SK-N-SH (cell line): ENCODE results near the gene LRMDA. TPM values are rescaled to one million over a fixed set of nuclear protein-coding genes. Genes with fewer than 3 reads are reported as not detected.

Experiments
- CTCF ChIA-PET: fragments of 300-600, 350-600 bp; formaldehyde crosslinking; extraction: SDS; loops from one replicate; lab custom pipeline; 2021; lab: Yijun Ruan, JAX
- POLR2A ChIA-PET: fragments of 350-600 bp; sonication (Branson Sonifier 250); formaldehyde crosslinking; extraction: SDS; loops from one replicate; lab custom pipeline; 2020; ENCODE audit warnings: antibody characterized with exemption, inconsistent platforms; lab: Yijun Ruan, JAX
- DNase-seq: peaks from one replicate; pipeline ENCODE4 v3.0.0; 2012
- H2AFZ ChIP-seq: fragments of 200-600 bp; sonication (generic); 2 replicates; pipeline ENCODE4 v1.8.1; 2016; ENCODE audit warnings: antibody characterized with exemption, mild to moderate bottlenecking, low read depth
- H3F3A ChIP-seq: fragments of 200-600 bp; sonication (generic); replicated peaks from 2 replicates; pipeline ENCODE3; 2016; ENCODE audit warnings: antibody characterized with exemption, mild to moderate bottlenecking; ENCODE audit not compliant: insufficient read depth
- H3K27ac ChIP-seq, 2 experiments: fragments of 200-500 bp in 1 of 2; fragments of 200-600 bp in 1 of 2; sonication (Bioruptor generic) in 1 of 2; sonication (generic), shearing (Covaris generic) in 1 of 2; 2 replicates each; pipeline versions ENCODE4 v1.5.1 to v1.6.1; 2014 to 2016; ENCODE audit warnings: low read depth in 2 of 2, inconsistent platforms in 1 of 2, low read length in 1 of 2, mild to moderate bottlenecking in 1 of 2, mixed read lengths in 1 of 2
- H3K27me3 ChIP-seq: fragments of 200-600 bp; sonication (generic), shearing (Covaris generic); 2 replicates; pipeline ENCODE4 v1.6.1; 2016; ENCODE audit warnings: mixed run types; ENCODE audit not compliant: insufficient read depth
- H3K36me3 ChIP-seq, 2 experiments: fragments of 200-500 bp in 1 of 2; fragments of 200-600 bp in 1 of 2; sonication (Bioruptor generic) in 1 of 2; sonication (generic) in 1 of 2; replicated peaks in 1 of 2; 2 replicates each; pipeline versions ENCODE3 to v1.5.1; 2014 to 2016; ENCODE audit warnings: low read length in 1 of 2, mild to moderate bottlenecking in 1 of 2; ENCODE audit not compliant: insufficient read depth in 2 of 2, control insufficient read depth in 1 of 2
- H3K4me1 ChIP-seq, 2 experiments: fragments of 200-500 bp in 1 of 2; fragments of 200-600 bp in 1 of 2; sonication (Bioruptor generic) in 1 of 2; sonication (generic), shearing (Covaris generic) in 1 of 2; 2 replicates each; pipeline versions ENCODE4 v1.5.1 to v1.6.1; 2014 to 2016; ENCODE audit warnings: low read depth in 1 of 2, low read length in 1 of 2, mixed run types in 1 of 2; ENCODE audit not compliant: insufficient read depth in 2 of 2, control insufficient read depth in 1 of 2
- H3K4me2 ChIP-seq: fragments of 200-600 bp; sonication (generic), shearing (Covaris generic); 2 replicates; pipeline ENCODE4 v1.6.1; 2017; ENCODE audit warnings: mixed run types
- H3K4me3 ChIP-seq, 2 experiments: fragments of 200-500 bp in 1 of 2; fragments of 200-600 bp in 1 of 2; sonication (Bioruptor generic) in 1 of 2; sonication (generic), shearing (Covaris generic) in 1 of 2; 2 replicates each; pipeline versions ENCODE4 v1.5.1 to v1.8.1; 2014 to 2016; ENCODE audit warnings: low read depth in 2 of 2, inconsistent platforms in 1 of 2, low read length in 1 of 2, mild to moderate bottlenecking in 1 of 2, mixed read lengths in 1 of 2, moderate library complexity in 1 of 2
- H3K79me2 ChIP-seq: fragments of 200-600 bp; sonication (generic); 2 replicates; pipeline ENCODE4 v1.8.1; 2017; ENCODE audit warnings: mild to moderate bottlenecking; ENCODE audit not compliant: insufficient read depth
- H3K9ac ChIP-seq: fragments of 200-600 bp; sonication (generic); 2 replicates; pipeline ENCODE4 v1.6.1; 2017; ENCODE audit warnings: mixed run types
- H3K9me2 ChIP-seq: fragments of 200-600 bp; sonication (generic); 2 replicates; pipeline ENCODE4 v1.6.1; 2017; ENCODE audit warnings: mixed run types
- H3K9me3 ChIP-seq: fragments of 200-600 bp; sonication (generic); 2 replicates; pipeline ENCODE4 v1.6.1; 2017; ENCODE audit warnings: mixed run types, mild to moderate bottlenecking, moderate library complexity
- H4K20me1 ChIP-seq: fragments of 200-600 bp; sonication (generic); 2 replicates; pipeline ENCODE4 v1.6.1; 2017; ENCODE audit warnings: mild to moderate bottlenecking, mixed run types; ENCODE audit not compliant: insufficient read depth
- CHD2 ChIP-seq: fragments of 150-350 bp; IDR thresholded peaks from 2 replicates; pipeline ENCODE4 v1.6.1; 2018; ENCODE audit warnings: low read length; ENCODE audit not compliant: partially characterized antibody
- CTCF ChIP-seq: fragments of 200-600 bp; sonication (generic); IDR thresholded peaks from 2 replicates; pipeline ENCODE4 v1.6.1; 2017; ENCODE audit warnings: antibody characterized with exemption, mild to moderate bottlenecking, moderate library complexity
- EZH2phosphoT487 ChIP-seq: fragments of 200-600 bp; sonication (generic); IDR thresholded peaks from 2 replicates; pipeline ENCODE4 v1.6.1; 2017; ENCODE audit warnings: low read depth, mixed run types, mild to moderate bottlenecking, antibody characterized with exemption, moderate library complexity, borderline replicate concordance
- FOXJ3 ChIP-seq: sonication (generic); formaldehyde crosslinking; IDR thresholded peaks from 2 replicates; pipeline ENCODE4 v1.5.1; 2020; ENCODE audit warnings: mild to moderate bottlenecking, missing genetic modification reagents
- FOXM1 ChIP-seq: IDR thresholded peaks from 2 replicates; pipeline ENCODE4 v1.4.0; 2012; ENCODE audit warnings: low read depth, mild to moderate bottlenecking
- GABPA ChIP-seq: IDR thresholded peaks from 2 replicates; pipeline ENCODE4 v1.4.0; 2012; ENCODE audit warnings: low read depth, mild to moderate bottlenecking
- JUND ChIP-seq: IDR thresholded peaks from 2 replicates; pipeline ENCODE4 v1.4.0; 2012
- MEF2A ChIP-seq: IDR thresholded peaks from 2 replicates; pipeline ENCODE4 v1.4.0; 2012; ENCODE audit warnings: low read depth, borderline replicate concordance
- MXI1 ChIP-seq: IDR thresholded peaks from 2 replicates; pipeline ENCODE4 v1.6.1; 2012; ENCODE audit warnings: mild to moderate bottlenecking, low read depth, low read length, improper control_type of control experiment
- NRF1 ChIP-seq: IDR thresholded peaks from 2 replicates; pipeline ENCODE4 v1.6.1; 2012; ENCODE audit warnings: low read depth, mild to moderate bottlenecking, low read length
- POLR2AphosphoS5 ChIP-seq: IDR thresholded peaks from 2 replicates; pipeline ENCODE4 v1.6.1; 2012; ENCODE audit warnings: low read depth, low read length
- REST ChIP-seq: IDR thresholded peaks from 2 replicates; pipeline ENCODE4 v1.6.1; 2012; ENCODE audit warnings: mild to moderate bottlenecking, low read depth, low read length, moderate library complexity
- RFX5 ChIP-seq: IDR thresholded peaks from 2 replicates; pipeline ENCODE4 v1.6.1; 2012; ENCODE audit warnings: mild to moderate bottlenecking, improper control_type of control experiment, low read length
- RXRA ChIP-seq: IDR thresholded peaks from 2 replicates; pipeline ENCODE4 v1.4.0; 2012; ENCODE audit warnings: low read depth, mild to moderate bottlenecking, borderline replicate concordance
- TAF1 ChIP-seq: IDR thresholded peaks from 2 replicates; pipeline ENCODE4 v1.6.1; 2012; ENCODE audit warnings: low read depth, mild to moderate bottlenecking, low read length, moderate library complexity, borderline replicate concordance
- TEAD4 ChIP-seq: IDR thresholded peaks from 2 replicates; pipeline ENCODE4 v1.4.0; 2012; ENCODE audit warnings: mild to moderate bottlenecking, borderline replicate concordance; ENCODE audit not compliant: insufficient read depth
- USF1 ChIP-seq: IDR thresholded peaks from 2 replicates; pipeline ENCODE4 v1.4.0; 2012; ENCODE audit warnings: low read depth, borderline replicate concordance
- USF2 ChIP-seq: fragments of 150-350 bp; IDR thresholded peaks from 2 replicates; pipeline ENCODE4 v1.6.1; 2017; ENCODE audit warnings: antibody characterized with exemption, low read length, low read depth, borderline replicate concordance
- ZBTB33 ChIP-seq: IDR thresholded peaks from 2 replicates; pipeline ENCODE4 v1.4.0; 2012; ENCODE audit warnings: low read depth, borderline replicate concordance
- WGBS: methylation state at CpG from one replicate; pipeline ENCODE4 v1.1.6; 2017; ENCODE audit warnings: low lambda C conversion rate; 5-methylcytosine and 5-hydroxymethylcytosine counted together
- polyA plus RNA-seq, 3 experiments: library from polyadenylated mRNA; depleted of rRNA; stranded (reverse); fragments of >200 nt; gene quantifications; 2 replicates each; pipeline ENCODE4 v1.2.3, GENCODE V29; 2012

The LRMDA gene
- polyA plus RNA-seq, 1 of the 3 experiments (the other 2 are of a cell fraction), result 0.95 TPM

- Histone ChIP-seq H3K36me3 (no peaks in the 10 kb centered on the region), H3K9me3 (no peaks in the 10 kb centered on the region), H3K4me3 (no peak overlapping the region), H3K27ac (no peak overlapping the region), H3F3A (no peaks in the 10 kb centered on the region), H3K4me2 (no peak overlapping the region), H3K9me2 (no peaks in the 10 kb centered on the region), H3K9ac (no peak overlapping the region), H3K27me3 (no peaks in the 10 kb centered on the region), H3K4me1 (no peaks in the 10 kb centered on the region), H4K20me1 (no peaks in the 10 kb centered on the region), H3K79me2 (no peaks in the 10 kb centered on the region), H2AFZ (no peak overlapping the region)
- TF ChIP-seq FOXM1 (no peak), MEF2A (no peak), EZH2phosphoT487 (no peak), GABPA (no peak), RXRA (no peak), MXI1 (no peak), JUND (no peak), ZBTB33 (no peak), FOXJ3 (CRISPR knock-in tag) (no peak), TEAD4 (no peak), CTCF (no peak), REST (no peak), CHD2 (no peak), USF2 (no peak), RFX5 (no peak), TAF1 (no peak), USF1 (no peak), NRF1 (no peak), POLR2AphosphoS5 (no peak)
- CTCF ChIA-PET, result no interaction called here
- 91% methylated on average over 1 of the region's 1 CpG for WGBS
- no peak for DNase-seq
- POLR2A ChIA-PET, result no interaction called here
Measured at GRCh38 chr10:75858339-75858738, 426.9 kb downstream of the LRMDA start.
